Fibroblast of mammary gland (primary cell): Measurements from ENCODE around the gene ROBO2.

Source experiments
- DNase-seq: peaks from one replicate; pipeline ENCODE4 v3.0.0-alpha.2; 2010; ENCODE audit warnings: low read depth
- H3K4me3 ChIP-seq: 2 replicates; pipeline ENCODE4 v1.5.1; 2011; ENCODE audit warnings: low read depth, mild to moderate bottlenecking, low read length, moderate library complexity; ENCODE audit not compliant: control insufficient read depth
- CTCF ChIP-seq: conservative IDR thresholded peaks from 2 replicates; pipeline ENCODE4 v1.5.1; 2011; ENCODE audit warnings: low read depth, low read length, inconsistent platforms; ENCODE audit not compliant: control insufficient read depth, insufficient read depth

The ROBO2 gene

DNA sequence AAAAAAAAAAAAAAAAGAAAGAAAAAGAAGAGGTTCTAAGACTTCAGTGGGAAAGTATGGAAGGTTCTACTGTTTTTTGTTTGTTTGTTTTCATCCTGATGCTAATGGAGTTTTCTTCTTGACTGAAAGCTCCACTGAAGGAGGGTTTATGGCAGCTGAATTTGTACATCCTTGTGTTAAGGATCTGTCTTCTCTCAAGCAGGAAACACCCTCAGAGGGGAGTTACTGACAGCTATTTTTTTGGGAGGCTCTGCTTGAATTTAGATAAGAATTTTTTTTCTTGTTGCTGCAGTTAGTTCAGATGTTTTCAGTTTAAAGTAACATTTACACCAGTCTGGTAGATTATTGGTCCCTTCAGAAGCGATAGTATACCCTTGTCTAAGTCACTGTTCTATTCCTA, 325.3 kb downstream of the ROBO2 start:
- DNase-seq = no peak
- no peak for TF ChIP-seq CTCF
- H3K4me3 ChIP-seq = no peak overlapping the region

DNA sequence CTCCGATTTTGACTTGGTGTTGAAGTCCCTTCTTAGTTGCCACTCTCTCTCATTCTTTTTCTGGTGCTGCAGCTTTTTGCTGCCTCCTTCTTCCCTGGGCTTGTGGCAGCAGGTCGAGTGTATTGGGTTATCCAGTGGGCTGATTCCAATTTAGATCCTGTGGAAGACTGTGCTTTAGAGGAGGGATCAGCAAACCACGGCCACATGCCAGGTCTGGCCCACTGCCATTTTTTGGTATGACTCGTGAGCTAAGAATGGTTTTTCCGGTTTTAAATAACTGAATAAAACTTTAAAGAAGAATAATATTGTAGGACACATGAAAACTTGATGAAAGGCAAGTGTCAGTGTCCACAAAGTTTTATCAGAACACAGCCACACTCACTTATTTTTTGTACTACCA, 330.5 kb downstream of the ROBO2 start:
- no peak for TF ChIP-seq CTCF
- peak; percentile 29 for DNase-seq
- H3K4me3 ChIP-seq = no peak overlapping the region

- H3K4me3 ChIP-seq = no peak overlapping the region
- no peak for DNase-seq
- no peak for TF ChIP-seq CTCF
Measured at GRCh38 chr3:77372018-77372417, 332.1 kb downstream of the ROBO2 start.

DNA sequence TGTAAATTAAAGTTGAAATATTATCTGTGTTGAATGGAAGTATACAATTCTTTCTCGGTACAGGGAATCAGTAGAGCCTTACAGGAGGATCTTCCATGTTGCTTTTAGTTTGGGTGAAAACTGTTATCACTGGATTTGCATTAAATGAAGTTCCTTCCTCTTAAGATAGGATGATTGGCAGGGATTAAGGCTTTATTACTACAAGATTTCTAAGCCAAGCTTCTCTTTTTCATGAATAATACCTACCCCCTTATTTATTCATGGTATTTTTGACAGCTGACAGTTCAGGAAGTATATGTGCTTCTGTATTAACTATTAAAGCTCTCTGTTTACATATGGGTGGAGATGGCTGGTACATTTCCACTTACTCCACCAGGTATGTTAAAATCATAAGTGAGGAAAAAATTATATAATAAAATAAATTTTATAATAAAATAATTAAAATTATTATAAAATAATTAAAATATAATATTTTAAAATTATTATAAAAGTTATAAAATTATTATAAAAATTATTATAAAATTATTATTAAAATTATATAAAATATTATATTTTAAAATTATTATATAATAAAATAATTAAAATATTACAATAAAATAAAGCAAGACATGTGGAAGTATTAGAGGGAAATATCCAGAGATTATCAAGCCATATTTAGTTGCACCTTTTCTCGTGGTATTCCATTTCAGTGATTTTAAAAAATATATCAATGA, 332.9 kb downstream of the ROBO2 start:
- TF ChIP-seq CTCF = no peak
- no peak for DNase-seq
- no peak overlapping the region for H3K4me3 ChIP-seq

GRCh38 chr3:77373619-77374018, 333.7 kb downstream of the ROBO2 start:
- H3K4me3 ChIP-seq = no peak overlapping the region
- no peak for DNase-seq
- no peak for TF ChIP-seq CTCF

- no peak overlapping the region for H3K4me3 ChIP-seq
- no peak for TF ChIP-seq CTCF
- no peak for DNase-seq
Measured at GRCh38 chr3:77376511-77376910, 336.6 kb downstream of the ROBO2 start.

DNA sequence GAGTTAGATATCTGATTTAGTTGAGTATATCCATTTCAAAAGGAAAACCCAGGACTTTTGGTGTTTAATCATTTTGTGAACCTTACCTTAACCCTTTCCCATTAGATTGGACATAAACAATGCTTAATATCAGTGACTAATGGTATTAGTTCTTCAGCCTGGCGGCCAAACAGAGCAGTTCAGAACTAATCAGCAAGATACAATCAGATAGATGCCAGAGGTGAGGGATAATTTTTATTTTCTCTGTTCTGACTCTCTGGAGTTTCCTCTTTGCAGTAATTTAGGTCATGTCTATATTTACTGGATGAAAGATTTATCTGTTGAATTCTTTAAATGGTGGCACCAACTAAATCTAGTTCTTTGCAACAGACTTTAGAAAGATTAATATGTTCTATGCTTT, 337.8 kb downstream of the ROBO2 start:
- no peak for TF ChIP-seq CTCF
- no peak overlapping the region for H3K4me3 ChIP-seq
- no peak for DNase-seq
